Spleen (tissue), 7 donors: Measurements from ENCODE around the gene RNF225.

Source experiments
- POLR2A ChIP-seq, 3 donors: fragments of 450-650 bp; IDR thresholded peaks; one replicate each; pipeline ENCODE4 v1.5.1; 2017; ENCODE audit warnings: antibody characterized with exemption in 3 of 3, mild to moderate bottlenecking in 1 of 3
- TF ChIP-seq, protein P1 (sequence below), 11 experiments: fragments of 200-600 bp in 7 of 11; fragments of 450-650 bp in 4 of 11; sonication (generic) in 4 of 11; IDR thresholded peaks in 8 of 11; conservative IDR thresholded peaks in 3 of 11; 1 replicate in 7 of 11; 2 replicates in 4 of 11; pipeline versions ENCODE4 v1.4.0 to v1.8.0; 2016 to 2021; ENCODE audit warnings: antibody characterized with exemption in 11 of 11, inconsistent platforms in 4 of 11, mild to moderate bottlenecking in 1 of 11
- donor health status: DM: no; HTN: no; CAD: no; lungs with moderate emphysema.
- donor health status: DM: no; HTN: no; CAD: no.
- donor health status: DM: no; HTN: no; CAD: no.

DNA sequence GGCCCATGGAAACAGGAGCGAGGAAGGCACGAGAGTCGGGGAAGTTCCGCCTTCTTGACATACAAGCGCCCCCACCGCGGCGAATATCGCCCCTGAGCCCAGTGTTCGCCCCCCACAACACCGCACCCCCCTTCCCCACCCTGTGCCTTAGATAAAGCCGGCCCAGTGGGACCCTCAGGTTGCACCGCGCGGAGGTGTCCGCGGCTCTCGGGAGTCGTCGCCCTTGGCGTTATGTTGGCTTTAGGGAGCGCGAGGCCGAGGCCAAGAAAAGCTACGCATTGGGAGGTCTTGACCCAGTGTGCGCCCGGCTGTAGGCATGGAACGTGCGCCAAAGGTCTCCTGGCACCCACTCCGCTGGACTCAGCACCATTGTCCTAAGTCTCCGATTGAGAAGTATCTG lies 45.1 kb downstream of the RNF225 start:
- no peak for TF ChIP-seq POLR2A (IDR thresholded peaks at IDR 0.05)
- TF ChIP-seq, protein P1, sequence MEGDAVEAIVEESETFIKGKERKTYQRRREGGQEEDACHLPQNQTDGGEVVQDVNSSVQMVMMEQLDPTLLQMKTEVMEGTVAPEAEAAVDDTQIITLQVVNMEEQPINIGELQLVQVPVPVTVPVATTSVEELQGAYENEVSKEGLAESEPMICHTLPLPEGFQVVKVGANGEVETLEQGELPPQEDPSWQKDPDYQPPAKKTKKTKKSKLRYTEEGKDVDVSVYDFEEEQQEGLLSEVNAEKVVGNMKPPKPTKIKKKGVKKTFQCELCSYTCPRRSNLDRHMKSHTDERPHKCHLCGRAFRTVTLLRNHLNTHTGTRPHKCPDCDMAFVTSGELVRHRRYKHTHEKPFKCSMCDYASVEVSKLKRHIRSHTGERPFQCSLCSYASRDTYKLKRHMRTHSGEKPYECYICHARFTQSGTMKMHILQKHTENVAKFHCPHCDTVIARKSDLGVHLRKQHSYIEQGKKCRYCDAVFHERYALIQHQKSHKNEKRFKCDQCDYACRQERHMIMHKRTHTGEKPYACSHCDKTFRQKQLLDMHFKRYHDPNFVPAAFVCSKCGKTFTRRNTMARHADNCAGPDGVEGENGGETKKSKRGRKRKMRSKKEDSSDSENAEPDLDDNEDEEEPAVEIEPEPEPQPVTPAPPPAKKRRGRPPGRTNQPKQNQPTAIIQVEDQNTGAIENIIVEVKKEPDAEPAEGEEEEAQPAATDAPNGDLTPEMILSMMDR (IDR thresholded peaks at IDR 0.05 in 8 of 11, conservative IDR thresholded peaks at IDR 0.05 in 3 of 11) = no peak
